IMR-90 (cell line): ENCODE data around the gene GGACT. TPM values are rescaled to one million over a fixed set of nuclear protein-coding genes. Genes with fewer than 3 reads are reported as not detected.
A peak's percentile ranks its signal among the peaks of the same experiment; 100 is the strongest.

ENCODE experiments used
- ATAC-seq: fragments of 200-7000 bp; cut with Tn5 transposase; 2 replicates; pipeline ENCODE4 v1.9.1; 2020; ENCODE audit warnings: low read depth, mild to moderate bottlenecking, moderate library complexity
- BruUV-seq: library from RNA; stranded (reverse); fragments of 400-500 nt; replicated peaks from 2 replicates; lab custom pipeline; 2021; lab: Mats Ljungman, UMichigan
- CTCF ChIA-PET: fragments of 300-600 bp; formaldehyde crosslinking; extraction: SDS; loops from one replicate; lab custom pipeline; 2021; ENCODE audit warnings: antibody characterized with exemption; lab: Yijun Ruan, JAX
- POLR2A ChIA-PET: fragments of 300-600 bp; sonication (Branson Sonifier 250); formaldehyde crosslinking; loops from one replicate; lab custom pipeline; 2022; ENCODE audit warnings: antibody characterized with exemption; ENCODE audit not compliant: unreplicated experiment; lab: Charles Lee
- DNase-seq: peaks from one replicate; pipeline ENCODE4 v3.0.0; 2013
- H2AFZ ChIP-seq: replicated peaks from 2 replicates; pipeline ENCODE3; 2013; ENCODE audit warnings: low read length, mild to moderate bottlenecking; ENCODE audit not compliant: poor library complexity
- H2AK5ac ChIP-seq: 2 replicates; pipeline ENCODE4 v1.6.1; 2013; ENCODE audit warnings: low read depth, low read length, inconsistent platforms
- H2AK9ac ChIP-seq: replicated peaks from 2 replicates; pipeline ENCODE3; 2013; ENCODE audit warnings: mild to moderate bottlenecking, low read depth, low read length, moderate library complexity; ENCODE audit not compliant: poor library complexity
- H2BK120ac ChIP-seq: 2 replicates; pipeline ENCODE4 v1.6.1; 2013; ENCODE audit warnings: low read depth, low read length, inconsistent platforms
- H2BK15ac ChIP-seq: 3 replicates; pipeline ENCODE4 v1.6.1; 2013; ENCODE audit warnings: low read depth, low read length, inconsistent platforms
- H2BK20ac ChIP-seq: 2 replicates; pipeline ENCODE4 v1.6.1; 2013; ENCODE audit warnings: low read depth, mild to moderate bottlenecking, inconsistent platforms, low read length, moderate library complexity
- H2BK5ac ChIP-seq: 2 replicates; pipeline ENCODE4 v1.6.1; 2013; ENCODE audit warnings: mild to moderate bottlenecking, low read depth, low read length, inconsistent platforms; ENCODE audit not compliant: poor library complexity, severe bottlenecking
- H3K14ac ChIP-seq: replicated peaks from 2 replicates; pipeline ENCODE4 v1.6.1; 2013; ENCODE audit warnings: low read depth, low read length, inconsistent platforms
- H3K18ac ChIP-seq: 2 replicates; pipeline ENCODE4 v1.6.1; 2013; ENCODE audit warnings: low read depth, low read length, control low read depth
- H3K23ac ChIP-seq: 2 replicates; pipeline ENCODE4 v1.6.1; 2013; ENCODE audit warnings: low read depth, low read length, inconsistent platforms
- H3K27ac ChIP-seq: 2 replicates; pipeline ENCODE4 v1.5.1; 2013; ENCODE audit warnings: mild to moderate bottlenecking, control low read depth, low read length; ENCODE audit not compliant: insufficient read depth
- H3K27me3 ChIP-seq: 2 replicates; pipeline ENCODE4 v1.6.1; 2013; ENCODE audit warnings: low read length; ENCODE audit not compliant: control insufficient read depth, insufficient read depth
- H3K36me3 ChIP-seq: 2 replicates; pipeline ENCODE4 v1.6.1; 2013; ENCODE audit warnings: low read length, mixed read lengths; ENCODE audit not compliant: control insufficient read depth, insufficient read depth
- H3K4ac ChIP-seq: 2 replicates; pipeline ENCODE4 v1.6.1; 2013; ENCODE audit warnings: low read depth, low read length, inconsistent platforms
- H3K4me1 ChIP-seq: 2 replicates; pipeline ENCODE4 v1.6.1; 2013; ENCODE audit warnings: low read length, mixed read lengths; ENCODE audit not compliant: control insufficient read depth, insufficient read depth
- H3K4me2 ChIP-seq: 2 replicates; pipeline ENCODE4 v1.6.1; 2013; ENCODE audit warnings: low read depth, mild to moderate bottlenecking, control low read depth, low read length, moderate library complexity
- H3K4me3 ChIP-seq: 2 replicates; pipeline ENCODE4 v1.5.1; 2013; ENCODE audit warnings: low read depth, mild to moderate bottlenecking, control low read depth, low read length, moderate library complexity; ENCODE audit not compliant: insufficient read depth
- H3K56ac ChIP-seq: 2 replicates; pipeline ENCODE4 v1.6.1; 2013; ENCODE audit warnings: low read length, inconsistent platforms; ENCODE audit not compliant: insufficient read depth; ENCODE audit errors: extremely low read depth
- H3K79me1 ChIP-seq, 2 experiments: 2 replicates each; pipeline ENCODE4 v1.6.1; 2013; ENCODE audit warnings: low read length in 2 of 2, inconsistent platforms in 1 of 2, low read depth in 1 of 2
- H3K9ac ChIP-seq: 2 replicates; pipeline ENCODE4 v1.6.1; 2013; ENCODE audit warnings: low read depth, low read length, control low read depth
- H3K9me1 ChIP-seq: 2 replicates; pipeline ENCODE4 v1.6.1; 2013; ENCODE audit warnings: low read length, inconsistent platforms; ENCODE audit not compliant: insufficient read depth
- H3K9me3 ChIP-seq: 2 replicates; pipeline ENCODE4 v1.6.1; 2013; ENCODE audit warnings: low read length; ENCODE audit not compliant: control insufficient read depth, insufficient read depth
- H4K20me1 ChIP-seq: 2 replicates; pipeline ENCODE4 v1.6.1; 2013; ENCODE audit warnings: low read length, inconsistent platforms; ENCODE audit not compliant: insufficient read depth
- H4K5ac ChIP-seq: 2 replicates; pipeline ENCODE4 v1.6.1; 2013; ENCODE audit warnings: mild to moderate bottlenecking, low read depth, low read length, control low read depth
- H4K8ac ChIP-seq, 2 experiments: 2 replicates each; pipeline ENCODE4 v1.6.1; 2013; ENCODE audit warnings: low read depth in 2 of 2, low read length in 2 of 2, control low read depth in 1 of 2, inconsistent platforms in 1 of 2
- H4K91ac ChIP-seq: 2 replicates; pipeline ENCODE4 v1.6.1; 2013; ENCODE audit warnings: low read depth, low read length, inconsistent platforms; ENCODE audit not compliant: insufficient read depth
- BHLHE40 ChIP-seq: fragments of 150-350 bp; IDR thresholded peaks from 2 replicates; pipeline ENCODE4 v1.6.1; 2016; ENCODE audit warnings: mild to moderate bottlenecking, low read depth, low read length
- CHD1 ChIP-seq: IDR thresholded peaks from 2 replicates; pipeline ENCODE4 v1.6.1; 2012; ENCODE audit warnings: low read depth, low read length, improper control_type of control experiment
- ELK1 ChIP-seq: fragments of 150-350 bp; IDR thresholded peaks from 2 replicates; pipeline ENCODE4 v1.6.1; 2016; ENCODE audit warnings: low read depth, mild to moderate bottlenecking, low read length, moderate library complexity, borderline replicate concordance
- MAFK ChIP-seq: IDR thresholded peaks from 2 replicates; pipeline ENCODE4 v1.6.1; 2012; ENCODE audit warnings: low read depth, low read length, improper control_type of control experiment
- NFE2L2 ChIP-seq: fragments of 150-350 bp; IDR thresholded peaks from 2 replicates; pipeline ENCODE4 v1.6.1; 2016; ENCODE audit warnings: low read depth, mild to moderate bottlenecking, low read length
- POLR2A ChIP-seq: IDR thresholded peaks from 2 replicates; pipeline ENCODE4 v1.6.1; 2012; ENCODE audit warnings: mild to moderate bottlenecking, low read depth, low read length
- RAD21 ChIP-seq: IDR thresholded peaks from 2 replicates; pipeline ENCODE4 v1.6.1; 2012; ENCODE audit warnings: low read length, improper control_type of control experiment
- USF2 ChIP-seq: fragments of 150-350 bp; IDR thresholded peaks from 2 replicates; pipeline ENCODE4 v1.6.1; 2017; ENCODE audit warnings: mild to moderate bottlenecking, antibody characterized with exemption, low read length, low read depth
- WGBS, 2 experiments: methylation state at CpG; one replicate each; pipeline versions ENCODE4 v1.1.5 to v1.1.7; 2013; ENCODE audit warnings: missing lambda C conversion rate in 2 of 2; ENCODE audit not compliant: insufficient read length in 1 of 2; ENCODE audit errors: extremely low coverage in 2 of 2; 5-methylcytosine and 5-hydroxymethylcytosine counted together
- dilution Hi-C: fragments of 300-500 bp; cut with HindIII; formaldehyde crosslinking; loops from one replicate; pipeline ENCODE4 v1.14.3; 2018; ENCODE audit warnings: low sequenced_read_pairs; ENCODE audit not compliant: unreplicated experiment
- in situ Hi-C: fragments of 300-500 bp; cut with MboI; formaldehyde crosslinking; loops from 3 replicates; pipeline ENCODE4 v1.14.3; 2019; ENCODE audit warnings: low sequenced_read_pairs, inconsistent platforms, mixed read lengths
- intact Hi-C: fragments of 100-400 bp; cut with micrococcal nuclease; formaldehyde crosslinking; loops from 2 replicates; pipeline ENCODE4 v1.10.0; 2022
- polyA plus RNA-seq, 3 experiments: library from polyadenylated mRNA; depleted of rRNA; stranded (reverse); fragments of >200 nt; gene quantifications; 2 replicates each; pipeline ENCODE4 v1.2.3, GENCODE V29; 2012; ENCODE audit warnings: low replicate concordance in 1 of 3
- total RNA-seq: library from RNA; depleted of rRNA; stranded (reverse); fragments of >200 nt; gene quantifications from 2 replicates; pipeline ENCODE4 v1.2.3, GENCODE V29; 2012

The GGACT gene
- total and polyA plus RNA-seq, 2 of the 4 experiments (the other 2 are of a cell fraction) = 2.0 to 2.6 TPM

- intact Hi-C loops = no loop called here
Measured at GRCh38 chr13:100561599-100562204, 26.9 kb downstream of the GGACT start.

More at GRCh38 chr13:100561599-100562204, 26.9 kb downstream of the GGACT start:
- Histone ChIP-seq H3K27ac (no peak overlapping the region), H2AK5ac (no peak overlapping the region), H2BK5ac (no peak overlapping the region), H2AK9ac (no peak overlapping the region), H3K4me3 (no peak overlapping the region), H3K9ac (no peak overlapping the region), H3K9me1 (no peaks in the 10 kb centered on the region), H3K79me1 (no peaks in the 10 kb centered on the region), H3K4ac (no peak overlapping the region), H2BK20ac (no peak overlapping the region), H4K8ac (no peak overlapping the region), H3K56ac (no peak overlapping the region), H3K4me2 (no peak overlapping the region), H4K5ac (no peak overlapping the region), H2BK15ac (no peak overlapping the region), H3K23ac (no peak overlapping the region), H2BK120ac (no peak overlapping the region), H3K9me3 (no peaks in the 10 kb centered on the region), H3K14ac (no peak overlapping the region), H2AFZ (no peak overlapping the region), H3K4me1 (peaks cover 4% of the 10 kb centered on the region; the same call in 1 of the 2 replicates), H3K18ac (no peak overlapping the region), H4K91ac (no peak overlapping the region), H3K36me3 (no peaks in the 10 kb centered on the region), H3K27me3 (no peaks in the 10 kb centered on the region; the same call in 1 of the 2 replicates), H4K20me1 (no peaks in the 10 kb centered on the region)
- BruUV-seq = no TSS peak
- 96% methylated on average over 3 of the region's 7 CpGs; no CpG with 5 or more reads in 1 of the 2 experiments for WGBS, 2 experiments
- DNase-seq (no peak), ATAC-seq (peak; percentile 45)
- POLR2A ChIA-PET = no interaction called here
- TF ChIP-seq ELK1 (no peak), POLR2A (no peak), BHLHE40 (no peak), RAD21 (no peak), CHD1 (no peak), MAFK (no peak), USF2 (no peak), NFE2L2 (no peak)
- in situ Hi-C loops = no loop called here
- CTCF ChIA-PET = interaction anchor here (1.3 kb wide), 1 partner anchor 13 kb away, joined by 3 read pairs; no protein-coding TSS in a partner anchor
- dilution Hi-C loops = no loop called here
